Activated CD8-positive, alpha-beta memory T cell treated with anti-CD3 and anti-CD28 coated beads for 48 hours (primary cell): ENCODE results near the gene ADAMTS19.

ENCODE experiments used
- DNase-seq, 3 experiments: peaks; one replicate each; pipeline ENCODE4 v3.0.0-alpha.2; 2020; ENCODE audit warnings: low read depth in 2 of 3, low spot score in 2 of 3

Gene ADAMTS19

DNA sequence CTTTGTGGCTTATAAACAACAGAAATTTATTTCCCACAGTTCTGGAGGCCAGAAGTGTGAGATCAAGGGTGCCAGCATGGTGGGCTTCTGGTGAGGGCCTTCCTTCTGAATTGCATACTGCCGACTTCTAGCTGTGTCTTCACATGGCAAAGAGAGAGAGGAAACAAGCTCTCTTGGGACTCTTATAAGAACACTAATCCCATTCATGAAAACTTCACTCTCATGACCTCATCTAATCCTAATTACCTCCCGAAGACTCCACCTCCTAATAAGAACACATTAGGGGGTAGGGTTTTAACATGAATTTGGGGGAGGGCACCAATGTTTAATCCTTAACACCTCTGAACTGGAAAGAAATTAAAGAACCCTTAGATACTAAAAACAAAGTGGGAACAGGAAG lies 211.9 kb downstream of the ADAMTS19 start:
- no peak for DNase-seq

DNA sequence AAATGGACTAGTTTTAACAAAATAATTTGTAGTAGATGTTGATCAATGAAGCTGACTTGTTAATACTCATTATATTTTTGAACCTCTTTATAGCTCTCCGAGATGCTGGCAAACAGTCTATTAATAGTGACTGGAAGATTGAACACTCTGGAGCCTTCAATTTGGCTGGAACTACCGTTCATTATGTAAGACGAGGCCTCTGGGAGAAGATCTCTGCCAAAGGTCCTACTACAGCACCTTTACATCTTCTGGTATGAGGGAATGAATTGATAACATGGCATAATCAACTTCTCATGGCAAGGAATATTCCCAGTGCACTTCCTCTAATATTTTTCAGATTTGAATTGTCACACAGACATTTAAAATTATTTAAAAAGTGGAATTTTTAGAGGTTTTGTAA lies 219.6 kb downstream of the ADAMTS19 start:
- no peak for DNase-seq

DNA sequence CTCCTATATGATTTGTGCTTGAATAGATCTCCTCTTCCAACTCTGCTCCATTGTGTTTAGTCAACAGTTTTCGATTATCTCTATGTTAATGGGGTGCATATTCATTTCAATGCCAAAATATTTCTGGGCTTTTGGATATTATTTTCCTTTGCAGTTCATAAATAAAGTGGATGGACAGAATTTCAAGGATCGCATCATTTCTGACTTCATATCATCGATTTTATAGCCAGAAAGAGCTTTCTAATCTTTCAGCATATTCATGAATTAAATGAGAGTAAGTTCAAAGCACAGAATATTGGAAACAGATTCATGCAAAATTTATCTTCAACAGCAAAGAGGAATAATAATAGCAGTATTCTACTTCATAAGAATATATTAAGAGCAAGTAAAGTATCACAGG lies 227.8 kb downstream of the ADAMTS19 start:
- no peak for DNase-seq

DNA sequence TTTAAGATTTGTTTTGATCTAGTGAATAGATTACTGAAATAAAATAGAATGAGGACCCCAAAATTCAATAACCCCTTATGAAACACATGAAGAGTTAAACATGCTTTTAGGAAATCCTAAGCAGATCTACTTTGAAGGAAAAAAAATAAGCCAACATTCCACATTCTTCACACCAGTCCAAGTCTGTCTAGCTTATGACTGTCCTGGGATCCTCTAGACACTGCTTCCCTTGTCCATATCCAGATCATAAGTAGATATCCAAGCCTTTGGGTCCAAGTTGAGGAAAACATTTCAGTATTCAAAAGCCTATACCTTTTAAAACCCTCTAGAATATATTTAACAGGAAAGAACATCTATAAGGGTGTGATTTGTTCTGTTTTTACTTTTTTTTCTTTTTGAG lies 228.9 kb downstream of the ADAMTS19 start:
- DNase-seq, result no peak

DNA sequence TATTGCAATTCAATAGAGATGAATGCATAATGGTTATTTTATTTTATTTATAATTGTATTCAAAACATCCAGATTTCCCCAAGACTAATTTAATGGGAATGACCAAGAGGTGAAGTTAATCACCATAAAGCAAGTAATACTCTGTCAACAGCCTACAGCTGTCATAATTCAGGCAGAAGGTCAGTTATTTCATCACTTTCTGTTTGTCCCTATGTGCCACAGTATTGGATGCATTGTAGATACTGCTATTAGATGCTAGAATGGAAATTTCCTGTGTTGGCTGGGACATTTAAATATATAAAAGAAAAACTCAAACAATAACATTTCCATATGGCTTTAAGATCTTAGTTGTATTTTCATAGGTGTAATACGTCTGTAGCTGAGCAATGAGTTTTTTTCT lies 231.1 kb downstream of the ADAMTS19 start:
- DNase-seq, result no peak

DNA sequence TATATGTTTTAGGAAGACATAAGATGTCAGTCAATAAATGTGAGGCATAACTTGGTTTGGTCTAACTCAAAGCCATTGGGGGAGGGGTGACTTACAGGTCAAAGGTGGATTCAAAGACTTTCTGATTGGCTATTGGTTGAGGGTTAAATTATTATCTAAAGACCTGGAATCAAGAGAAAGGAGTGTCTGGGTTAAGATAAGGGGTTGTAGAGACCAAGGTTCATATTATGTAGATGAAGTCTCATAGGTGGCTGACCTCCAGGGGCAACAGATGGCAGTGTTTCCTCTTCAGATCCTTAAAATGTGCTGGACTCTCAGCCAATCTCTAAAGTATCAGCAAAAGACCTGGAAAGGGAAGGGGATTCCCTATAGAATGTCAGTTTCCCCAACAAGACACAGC lies 236.5 kb downstream of the ADAMTS19 start:
- no peak for DNase-seq

DNA sequence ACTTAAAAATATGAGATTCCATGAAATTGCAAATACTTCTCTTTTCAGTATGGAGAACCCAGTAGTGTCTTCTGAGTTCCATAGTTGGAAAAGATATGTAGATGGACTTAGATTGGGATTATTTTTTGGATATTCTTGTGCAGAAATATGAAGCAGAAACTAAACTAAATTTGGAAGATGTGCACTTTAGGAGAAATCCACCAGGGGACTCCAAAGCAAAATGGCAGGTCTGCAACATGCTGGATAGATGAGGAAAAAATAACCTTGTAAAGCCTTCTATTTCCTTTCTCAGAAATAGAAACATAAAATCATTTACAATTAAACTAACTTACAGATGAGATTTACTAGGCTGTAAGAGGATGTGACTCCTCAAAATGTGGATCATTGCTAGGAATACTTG lies 238.6 kb downstream of the ADAMTS19 start:
- no peak for DNase-seq

DNA sequence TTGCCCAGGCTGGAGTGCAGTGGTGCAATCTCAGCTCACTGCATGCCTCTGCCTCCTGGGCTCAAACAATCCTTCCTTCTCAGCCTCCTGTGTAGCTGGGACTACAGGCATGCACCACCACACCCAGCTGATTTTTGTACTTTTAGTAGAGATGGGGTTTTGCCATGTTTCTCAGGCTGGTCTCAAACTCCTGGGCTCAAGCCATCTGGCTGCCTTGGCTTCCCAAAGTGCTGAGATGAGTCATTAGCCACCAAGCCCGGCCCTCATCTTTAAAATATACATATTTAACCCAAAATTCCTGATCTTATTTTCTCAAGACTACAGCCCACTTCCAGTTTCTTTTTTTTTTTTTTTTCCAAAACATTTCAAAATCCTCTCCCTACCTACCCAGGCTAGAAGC lies 256.1 kb downstream of the ADAMTS19 start:
- DNase-seq, result no peak

DNA sequence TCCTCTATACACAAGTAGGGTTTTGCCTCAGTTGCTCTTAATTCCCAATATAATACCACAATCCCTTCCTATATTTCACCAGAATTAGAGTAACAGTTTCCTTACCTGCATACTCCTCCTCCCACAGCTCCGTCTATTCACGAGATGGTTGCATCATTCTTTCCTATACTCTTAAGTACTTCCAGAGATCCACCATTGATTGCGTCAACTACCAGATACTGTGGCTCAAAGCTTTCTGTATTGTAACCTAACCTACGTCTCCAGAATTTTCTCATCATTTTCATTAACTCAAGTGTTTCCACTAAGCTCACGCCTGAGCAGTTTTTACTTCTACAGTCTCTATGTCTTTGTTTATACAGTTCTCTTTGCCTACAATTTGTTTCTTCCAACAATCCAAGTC lies 256.6 kb downstream of the ADAMTS19 start:
- no peak for DNase-seq

DNA sequence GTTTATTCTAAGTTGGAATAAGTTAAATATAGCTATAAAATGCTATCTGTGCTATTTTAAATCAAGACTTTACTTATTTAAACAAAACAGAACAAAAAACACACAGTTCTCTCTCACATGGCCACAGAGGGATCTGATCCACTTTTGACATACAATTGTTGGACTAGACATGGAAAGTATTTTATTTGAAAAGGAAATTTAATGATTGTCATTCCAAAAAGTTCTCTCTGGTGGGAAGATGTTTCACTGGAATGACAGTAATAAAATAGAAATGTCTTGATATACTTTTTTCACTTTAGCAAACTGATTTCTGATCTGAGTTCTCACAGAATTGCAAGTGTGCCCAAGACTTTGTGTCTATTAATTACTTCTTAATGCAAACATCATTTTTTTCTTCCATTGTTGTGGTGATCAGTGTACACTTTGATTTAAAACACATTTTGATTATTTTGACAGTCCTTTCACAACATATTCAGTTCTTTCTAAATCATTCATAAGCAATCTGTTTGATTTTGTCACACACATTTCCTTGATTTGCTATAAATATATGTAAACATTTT lies 257.7 kb downstream of the ADAMTS19 start:
- DNase-seq, result no peak

DNA sequence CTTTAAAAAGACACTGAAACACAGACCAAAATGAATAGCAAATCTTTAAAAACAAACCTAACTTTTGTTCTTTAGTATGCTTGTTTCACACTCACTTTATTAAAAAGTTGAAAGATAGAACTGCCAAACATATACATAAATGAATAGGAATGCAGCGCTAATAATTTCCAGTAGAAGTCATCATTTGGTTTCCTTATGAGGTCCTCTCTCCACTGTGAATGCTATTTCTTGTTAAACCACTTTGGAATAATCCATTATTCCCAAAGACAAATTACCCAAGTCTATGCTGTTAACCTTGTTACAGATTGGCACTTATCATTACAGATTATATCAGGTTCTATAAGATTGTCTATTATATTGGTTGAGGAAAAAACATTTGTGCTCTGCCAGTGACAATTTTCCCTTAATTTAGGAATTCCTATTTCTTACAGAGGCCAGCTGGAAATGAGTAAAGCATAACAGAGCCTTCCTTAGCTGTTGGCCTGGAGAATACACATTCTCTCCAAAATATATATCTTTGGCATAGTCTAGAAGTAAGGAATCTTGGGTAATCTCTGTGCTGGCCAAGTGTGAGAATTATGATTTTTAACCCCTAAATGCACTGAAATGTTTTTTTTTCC lies 258.5 kb downstream of the ADAMTS19 start:
- no peak for DNase-seq

DNA sequence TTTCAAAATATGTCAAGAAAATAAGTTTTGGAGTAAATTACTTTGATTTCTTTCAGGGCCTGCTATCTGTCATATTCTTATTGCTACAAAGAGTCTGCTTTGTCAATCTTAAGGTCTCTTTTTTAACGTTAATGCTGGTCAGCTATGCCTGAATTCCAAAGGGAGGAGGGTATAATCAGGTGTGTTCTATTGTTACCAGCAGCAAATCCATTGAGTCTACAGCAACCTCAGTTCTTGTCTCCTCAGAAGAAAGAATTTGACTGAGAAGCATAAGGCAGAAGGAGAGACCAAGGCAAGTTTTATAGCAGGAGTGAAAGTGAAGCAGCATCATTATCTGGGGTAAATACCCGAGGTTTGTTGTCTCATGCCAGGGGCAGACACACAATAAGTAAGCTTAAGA lies 264.1 kb downstream of the ADAMTS19 start:
- no peak for DNase-seq

DNA sequence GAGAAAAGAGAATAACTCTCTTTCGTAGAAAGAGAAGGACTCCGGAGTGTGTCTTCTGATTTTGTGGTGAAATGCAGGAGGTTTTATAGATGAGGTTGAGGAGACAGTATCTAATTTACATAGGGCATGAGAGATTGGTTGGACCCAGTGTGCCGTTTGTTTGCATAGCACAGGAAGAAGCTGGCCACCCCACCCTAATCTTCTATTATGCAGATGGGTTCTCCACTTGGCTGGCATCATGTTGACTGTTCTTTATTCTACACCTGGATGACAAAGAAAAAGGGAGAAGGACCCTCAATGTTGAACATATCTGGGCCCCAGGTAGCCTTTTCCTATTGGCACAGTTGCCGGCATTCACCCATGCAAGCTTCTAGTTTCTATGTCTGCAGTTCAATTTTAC lies 264.5 kb downstream of the ADAMTS19 start:
- DNase-seq, result no peak

DNA sequence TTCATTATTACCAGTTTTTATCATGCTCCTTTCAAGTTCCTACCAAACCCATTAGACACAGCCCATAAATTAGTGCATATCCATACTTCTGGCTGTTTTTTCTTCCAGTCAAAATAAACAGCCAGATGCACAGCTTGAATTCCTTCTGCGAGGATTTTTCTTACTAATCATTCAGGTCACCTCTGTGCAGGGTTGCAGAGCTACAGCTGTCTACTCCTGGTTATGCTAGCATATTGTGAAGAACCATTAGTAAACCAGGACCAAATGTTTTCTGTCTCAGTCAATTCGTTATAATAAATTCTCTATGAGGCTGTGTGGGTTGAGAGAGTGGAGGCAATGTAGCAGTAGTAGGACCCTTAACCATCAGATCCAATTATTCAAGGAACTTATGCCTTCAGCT lies 279.7 kb downstream of the ADAMTS19 start:
- DNase-seq, result no peak

DNA sequence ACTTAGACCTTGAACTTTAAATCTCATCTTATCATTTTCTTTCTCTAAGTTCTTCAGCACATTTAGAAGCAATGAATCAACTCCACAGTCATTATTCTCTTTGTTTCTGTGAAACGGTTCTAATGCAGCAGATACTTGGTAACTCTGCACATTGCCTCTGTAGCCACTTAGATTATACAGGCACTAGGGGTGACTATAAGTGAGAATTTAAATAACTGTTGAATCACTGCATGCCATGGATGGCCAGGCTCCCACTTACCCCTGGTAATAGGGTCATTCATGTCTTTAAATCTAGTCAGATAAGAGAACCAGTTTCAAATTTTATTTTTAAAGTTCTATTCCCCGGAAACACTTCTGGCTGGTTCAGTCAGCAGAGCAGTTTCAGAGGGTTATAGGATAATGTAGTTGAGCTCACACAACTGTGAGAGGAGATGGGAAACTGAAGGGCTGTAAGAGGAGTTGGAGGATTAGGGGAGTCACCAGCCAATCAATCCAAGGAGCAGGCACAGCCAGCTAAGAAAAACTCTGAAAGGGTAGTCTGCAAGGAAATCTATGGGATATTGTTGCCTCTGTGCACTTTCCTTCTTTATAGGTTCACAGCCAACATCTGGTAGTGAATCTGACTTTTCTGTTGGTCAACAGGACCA lies 283.6 kb downstream of the ADAMTS19 start:
- no peak for DNase-seq

DNA sequence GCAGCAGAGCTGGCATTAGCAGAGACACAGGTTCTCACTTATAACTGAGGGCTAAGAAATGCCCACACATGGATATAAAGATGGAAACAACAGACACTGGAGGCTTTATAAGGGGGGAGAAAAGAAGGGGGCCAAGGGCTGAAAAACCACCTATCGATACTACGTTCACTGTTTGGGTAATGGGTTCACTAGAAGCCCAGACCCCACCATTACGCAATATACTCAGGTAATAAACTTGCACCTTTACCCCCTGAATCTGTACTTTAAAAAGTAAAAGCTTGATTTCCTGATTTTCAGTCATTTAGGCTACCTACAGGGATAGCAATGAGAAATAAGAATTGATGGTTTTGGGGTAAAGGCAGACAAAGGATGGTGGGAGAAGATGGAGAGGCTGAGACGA lies 285.9 kb downstream of the ADAMTS19 start:
- no peak for DNase-seq

DNA sequence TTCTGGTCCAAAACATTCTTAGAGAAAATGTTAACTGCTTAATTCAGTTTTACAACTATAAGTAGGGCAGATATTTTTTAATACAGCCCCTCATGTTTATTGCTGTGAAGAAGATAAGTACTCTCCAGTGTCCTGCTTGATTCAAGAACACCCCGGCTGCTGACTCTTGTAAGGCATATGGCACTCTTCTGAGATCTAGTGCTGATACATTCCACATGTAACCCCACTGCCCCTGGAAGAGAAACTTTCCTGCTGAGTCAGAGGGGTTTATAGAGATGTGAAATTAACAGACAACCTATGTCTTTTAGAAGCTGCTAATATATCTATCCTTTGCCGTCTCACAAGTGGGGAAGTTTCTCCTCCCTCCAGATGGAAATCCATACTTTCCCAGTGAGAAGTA lies 286.8 kb downstream of the ADAMTS19 start:
- DNase-seq, result no peak

DNA sequence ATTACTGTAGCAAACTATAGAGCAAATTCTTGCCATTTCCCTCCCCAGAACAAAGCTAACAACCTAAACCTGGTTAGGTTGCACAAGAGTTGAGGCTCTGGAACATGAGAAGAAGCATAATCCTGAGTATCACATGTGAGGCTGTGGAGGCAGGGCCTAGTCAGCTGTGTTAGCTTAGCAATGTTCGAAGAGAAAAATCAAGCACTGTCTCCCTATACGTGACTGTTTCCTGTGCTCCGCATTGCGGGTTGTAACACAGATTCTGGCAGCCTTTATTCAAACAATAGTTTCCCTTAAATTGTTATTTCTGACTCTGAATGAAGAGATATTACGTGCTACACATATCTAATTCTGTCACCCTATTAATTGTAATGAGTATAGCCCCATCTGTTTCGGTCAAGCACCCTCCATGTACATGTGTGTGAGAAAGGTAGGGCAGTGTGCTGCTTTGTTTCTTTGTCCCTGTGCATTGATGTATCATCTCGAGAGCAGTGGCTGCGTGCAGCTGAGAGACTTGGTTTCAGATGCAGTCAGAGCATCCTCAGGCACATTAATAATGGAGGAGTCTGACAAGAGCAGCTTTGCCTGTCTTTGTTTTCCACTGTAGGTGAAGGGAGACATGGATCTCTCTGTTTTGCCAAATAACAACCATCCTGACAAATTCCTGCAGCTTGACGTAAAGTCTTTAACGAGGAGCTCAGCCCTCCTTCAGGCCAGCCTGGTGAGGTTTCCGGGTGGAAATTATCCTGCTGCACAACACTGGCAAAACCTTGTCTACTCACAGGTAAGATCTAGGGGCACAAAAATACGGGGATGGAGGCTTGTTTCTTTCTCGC lies 287.7 kb downstream of the ADAMTS19 start, which contains the start of gene MINAR2:
Gene MINAR2, plus strand, starts transcription at position 523 of the 836 bp plus-strand sequence. Its CDS starts 97 bp downstream, at position 620.
- DNase-seq, result no peak

DNA sequence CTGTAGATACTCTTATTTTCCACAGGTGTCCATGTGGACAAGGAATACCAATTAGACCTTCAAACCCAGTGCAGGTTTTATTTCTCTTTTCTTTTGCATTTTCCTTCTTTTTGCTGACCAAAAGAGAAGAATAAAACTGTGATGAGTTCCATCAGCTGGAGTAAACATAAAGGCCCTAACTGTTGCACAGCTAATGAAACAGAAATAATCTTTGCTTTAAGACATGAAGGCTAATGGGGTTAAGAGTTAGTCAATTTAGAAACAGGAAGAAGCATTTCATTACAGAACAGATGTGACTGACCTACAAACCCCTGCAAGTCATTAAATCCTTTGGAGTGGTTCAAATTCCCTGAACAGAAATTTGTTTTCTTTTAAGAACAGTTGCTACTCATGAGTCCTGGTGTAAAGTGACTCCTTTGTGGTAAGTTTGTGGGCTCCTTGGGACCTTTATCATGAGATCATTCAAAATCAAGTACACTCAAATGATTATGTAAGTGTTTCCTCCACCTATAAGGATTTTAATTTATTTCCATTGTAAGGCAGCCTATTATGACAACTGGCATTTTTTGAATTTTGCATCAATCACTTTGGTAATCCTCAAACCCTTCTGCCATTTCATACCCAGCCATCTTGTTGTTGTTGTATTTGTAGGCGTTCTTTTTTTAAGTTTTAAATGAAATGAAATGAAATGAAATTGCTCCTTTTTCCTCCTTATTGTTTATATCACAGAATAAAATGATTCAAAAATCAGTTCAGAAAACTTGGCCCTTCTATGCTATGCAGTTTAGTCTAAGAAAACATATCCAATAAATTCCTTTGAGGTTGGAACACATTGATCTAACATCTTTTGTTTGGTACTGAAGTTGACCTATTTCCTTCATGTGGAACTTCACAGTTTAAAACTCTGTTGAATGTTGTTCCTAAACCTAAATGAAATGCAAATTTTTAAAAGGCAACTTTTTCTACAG lies 289.1 kb downstream of the ADAMTS19 start:
- no peak for DNase-seq

DNA sequence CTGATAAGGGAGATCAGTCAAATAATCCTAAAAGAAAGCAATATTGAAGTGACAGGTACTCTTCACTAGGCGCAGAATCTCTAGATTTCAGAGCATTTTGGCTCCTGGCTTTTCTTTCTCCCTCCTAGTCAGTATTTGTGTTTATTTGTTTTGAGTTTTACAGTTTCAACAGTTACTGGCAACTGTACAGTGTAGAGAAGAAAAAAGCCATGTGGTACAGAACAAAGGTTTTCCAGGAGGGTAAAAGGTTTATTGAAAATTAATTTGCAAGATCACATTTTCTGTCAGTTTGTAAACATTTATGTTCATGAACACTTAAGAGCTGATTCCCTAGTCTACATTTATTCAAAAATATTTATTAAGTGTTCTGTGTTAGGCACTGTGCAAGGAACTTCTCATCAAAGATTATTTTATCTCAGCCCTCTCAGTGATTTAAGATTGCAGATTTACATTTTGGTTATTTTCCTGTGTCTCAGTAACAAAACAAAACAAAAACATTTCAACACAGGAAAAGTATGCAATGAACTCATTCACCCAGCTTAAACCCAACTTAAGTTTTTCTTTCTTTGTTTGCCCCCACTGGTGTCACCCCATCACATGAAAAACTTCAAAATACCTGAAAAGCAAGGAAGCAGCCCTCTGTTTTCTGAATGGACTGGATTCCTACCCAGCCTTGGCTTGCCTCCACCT lies 300.7 kb downstream of the ADAMTS19 start:
- DNase-seq, result no peak
